ENCODE data around the gene KIAA1217. TPM values are rescaled to one million over a fixed set of nuclear protein-coding genes. Genes with fewer than 3 reads are reported as not detected.

Gene KIAA1217
- total and polyA plus RNA-seq, 9 of the 15 experiments (the other 6 are each of a cell fraction or from before 2014, with no cell fraction given), result 0.04 TPM; not detected in 8

GRCh38 chr10:24209432-24209771 lies 464 bp downstream of the KIAA1217 start:
- H3K9me3 ChIP-seq (replicated peaks; ENCODE audit: control insufficient read depth, insufficient read depth, low read depth, low read length), result no peaks in the 10 kb centered on the region
- H3K79me2 ChIP-seq (ENCODE audit: control insufficient read depth, insufficient read depth, low read length), result no peaks in the 10 kb centered on the region
- H3K4me1 ChIP-seq (replicated peaks in 1 of 2; ENCODE audit: control insufficient read depth in 2 of 2, insufficient read depth in 2 of 2, low read length in 2 of 2), result no peaks in the 10 kb centered on the region
- no peak overlapping the region for H3K9ac ChIP-seq (ENCODE audit: insufficient read depth in 1 of 2, low read depth in 2 of 2, low read length in 2 of 2)
- no peak overlapping the region for H3K4me3 ChIP-seq
- no peaks in the 10 kb centered on the region for H3K9me1 ChIP-seq (ENCODE audit: control insufficient read depth, insufficient read depth, low read length)
- no TSS peak for BruUV-seq (replicated peaks)
- no peaks in the 10 kb centered on the region for H4K20me1 ChIP-seq (replicated peaks; ENCODE audit: control insufficient read depth, insufficient read depth, low read length)
- no peak for ATAC-seq
- H3K4me2 ChIP-seq (ENCODE audit: insufficient read depth, low read length), result no peak overlapping the region
- TF ChIP-seq FOXK2 (conservative IDR thresholded peaks at IDR 0.05 in 1 of 2, IDR thresholded peaks at IDR 0.05 in 1 of 2; ENCODE audit: low read depth in 2 of 2) (no peak), HDAC3 (IDR thresholded peaks at IDR 0.05; ENCODE audit: borderline replicate concordance, partially characterized antibody) (no peak), DACH1 (IDR thresholded peaks at IDR 0.05; ENCODE audit: partially characterized antibody) (no peak), ZNF696 (CRISPR knock-in tag; conservative IDR thresholded peaks at IDR 0.05) (no peak), SNRNP70 (optimal IDR thresholded peaks at IDR 0.05; ENCODE audit: low read depth, low read length) (no peak), RBM34 (IDR thresholded peaks at IDR 0.05; ENCODE audit: borderline replicate concordance, insufficient read depth, low read length) (no peak), SLC30A9 (CRISPR knock-in tag; IDR thresholded peaks at IDR 0.05) (no peak), SP2 (IDR thresholded peaks at IDR 0.05; ENCODE audit: extremely low read depth, low read depth, low read length, poor library complexity, severe bottlenecking) (no peak), DLX4 (CRISPR knock-in tag; IDR thresholded peaks at IDR 0.05) (no peak), ZNF511 (CRISPR knock-in tag; IDR thresholded peaks at IDR 0.05) (no peak), NFYB (IDR thresholded peaks at IDR 0.05; ENCODE audit: extremely low read depth, insufficient read length) (no peak), SRSF9 (IDR thresholded peaks at IDR 0.05; ENCODE audit: borderline replicate concordance, low read depth, low read length) (no peak), ZEB2 (IDR thresholded peaks at IDR 0.05) (no peak)
- POLR2A ChIA-PET, result interaction anchor here (0.6 to 0.9 kb wide), 2 partner anchors 11 to 1026 kb away, joined by 3 read pairs; no protein-coding TSS in a partner anchor
- H3K36me3 ChIP-seq (ENCODE audit: control insufficient read depth, insufficient read depth, low read length), result no peaks in the 10 kb centered on the region
- DNase-seq (ENCODE audit: extremely low read depth in 1 of 4, low spot score in 3 of 4), result no peak
- CTCF ChIA-PET (ENCODE audit: low intra/inter-chr PET ratio), result no interaction called here
- intact Hi-C loops (cut with micrococcal nuclease), result no loop called here
- 0% methylated on average over 5 of the region's 5 CpGs for WGBS (ENCODE audit: insufficient coverage, low coverage, missing lambda C conversion rate)
- no peak for FAIRE-seq
- H2AFZ ChIP-seq (ENCODE audit: low read depth, low read length), result no peak overlapping the region
- no peak overlapping the region for H3K27ac ChIP-seq (ENCODE audit: extremely low read depth, low read depth, low read length)
- peaks cover 0 to 4% of the 10 kb centered on the region in 2 experiments; a peak in 1 of 5 replicates for H3K27me3 ChIP-seq (ENCODE audit: control insufficient read depth in 2 of 2, insufficient read depth in 2 of 2, low read length in 2 of 2)
- in situ Hi-C loops (cut with MboI), result loop anchor here (25.0 kb wide), 1 partner anchor 897 kb away; no protein-coding TSS in a partner anchor
